Peyer's patch (tissue), 4 donors: ENCODE measurements around the gene USH1G.

Source experiments
- POLR2A ChIP-seq, 2 donors: fragments of 450-650 bp; IDR thresholded peaks; one replicate each; pipeline ENCODE4 v1.5.1; 2017; ENCODE audit warnings: antibody characterized with exemption in 2 of 2, mild to moderate bottlenecking in 2 of 2, moderate library complexity in 2 of 2
- TF ChIP-seq, protein P1 (sequence below), 6 experiments: fragments of 450-650 bp in 4 of 6; fragments of 200-600 bp in 2 of 6; sonication (generic) in 1 of 6; IDR thresholded peaks; one replicate each; pipeline ENCODE4 v1.5.1; 2017 to 2019; ENCODE audit warnings: antibody characterized with exemption in 6 of 6, mild to moderate bottlenecking in 3 of 6, moderate library complexity in 1 of 6

DNA sequence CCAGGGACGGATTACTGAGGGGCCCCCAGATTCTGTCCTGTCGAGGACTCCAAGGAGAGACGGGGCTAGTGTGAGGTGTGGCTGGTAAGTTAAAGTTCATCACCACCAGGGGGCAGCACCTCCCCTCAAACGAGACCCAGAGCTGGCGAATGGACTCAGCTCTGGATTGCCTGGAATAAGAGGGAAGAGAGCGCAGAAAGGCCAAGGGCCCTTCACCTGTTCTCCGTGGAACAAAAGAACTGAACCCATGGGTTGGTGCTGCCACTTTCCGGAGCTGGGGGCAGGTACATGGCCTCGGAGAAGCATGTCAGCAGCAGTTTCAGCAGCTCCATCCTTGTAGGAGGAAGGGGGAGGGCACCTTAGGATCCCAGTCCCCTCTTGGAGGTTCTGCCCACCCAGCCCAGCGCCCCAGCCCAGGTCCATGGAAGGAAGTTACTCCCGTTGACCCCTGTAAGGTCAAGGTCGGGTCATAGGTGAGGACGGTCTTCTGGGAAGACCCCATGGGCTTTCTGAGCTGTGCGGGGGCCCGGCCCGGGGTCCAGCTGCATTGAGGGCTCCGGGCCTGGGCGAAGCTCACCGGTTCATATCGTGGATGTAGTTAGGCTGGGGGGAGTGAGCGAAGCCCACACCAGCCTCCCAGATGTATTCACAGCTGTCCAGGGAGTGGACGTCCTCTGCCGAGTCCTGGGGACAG is 38.7 kb upstream of the USH1G start:
- TF ChIP-seq, protein P1, sequence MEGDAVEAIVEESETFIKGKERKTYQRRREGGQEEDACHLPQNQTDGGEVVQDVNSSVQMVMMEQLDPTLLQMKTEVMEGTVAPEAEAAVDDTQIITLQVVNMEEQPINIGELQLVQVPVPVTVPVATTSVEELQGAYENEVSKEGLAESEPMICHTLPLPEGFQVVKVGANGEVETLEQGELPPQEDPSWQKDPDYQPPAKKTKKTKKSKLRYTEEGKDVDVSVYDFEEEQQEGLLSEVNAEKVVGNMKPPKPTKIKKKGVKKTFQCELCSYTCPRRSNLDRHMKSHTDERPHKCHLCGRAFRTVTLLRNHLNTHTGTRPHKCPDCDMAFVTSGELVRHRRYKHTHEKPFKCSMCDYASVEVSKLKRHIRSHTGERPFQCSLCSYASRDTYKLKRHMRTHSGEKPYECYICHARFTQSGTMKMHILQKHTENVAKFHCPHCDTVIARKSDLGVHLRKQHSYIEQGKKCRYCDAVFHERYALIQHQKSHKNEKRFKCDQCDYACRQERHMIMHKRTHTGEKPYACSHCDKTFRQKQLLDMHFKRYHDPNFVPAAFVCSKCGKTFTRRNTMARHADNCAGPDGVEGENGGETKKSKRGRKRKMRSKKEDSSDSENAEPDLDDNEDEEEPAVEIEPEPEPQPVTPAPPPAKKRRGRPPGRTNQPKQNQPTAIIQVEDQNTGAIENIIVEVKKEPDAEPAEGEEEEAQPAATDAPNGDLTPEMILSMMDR (IDR thresholded peaks at IDR 0.05) = peak; percentile 77 to 92 (median 85)
- TF ChIP-seq POLR2A (IDR thresholded peaks at IDR 0.05) = no peak
